SK-N-SH (cell line): ENCODE measurements around the gene OTOP2. TPM values are rescaled to one million over a fixed set of nuclear protein-coding genes. Genes with fewer than 3 reads are reported as not detected.

ENCODE experiments used
- CTCF ChIA-PET: fragments of 300-600, 350-600 bp; formaldehyde crosslinking; extraction: SDS; loops from one replicate; lab custom pipeline; 2021; lab: Yijun Ruan, JAX
- POLR2A ChIA-PET: fragments of 350-600 bp; sonication (Branson Sonifier 250); formaldehyde crosslinking; extraction: SDS; loops from one replicate; lab custom pipeline; 2020; ENCODE audit warnings: antibody characterized with exemption, inconsistent platforms; lab: Yijun Ruan, JAX
- DNase-seq: peaks from one replicate; pipeline ENCODE4 v3.0.0; 2012
- H2AFZ ChIP-seq: fragments of 200-600 bp; sonication (generic); 2 replicates; pipeline ENCODE4 v1.8.1; 2016; ENCODE audit warnings: antibody characterized with exemption, mild to moderate bottlenecking, low read depth
- H3F3A ChIP-seq: fragments of 200-600 bp; sonication (generic); replicated peaks from 2 replicates; pipeline ENCODE3; 2016; ENCODE audit warnings: antibody characterized with exemption, mild to moderate bottlenecking; ENCODE audit not compliant: insufficient read depth
- H3K27ac ChIP-seq, 2 experiments: fragments of 200-500 bp in 1 of 2; fragments of 200-600 bp in 1 of 2; sonication (Bioruptor generic) in 1 of 2; sonication (generic), shearing (Covaris generic) in 1 of 2; 2 replicates each; pipeline versions ENCODE4 v1.5.1 to v1.6.1; 2014 to 2016; ENCODE audit warnings: low read depth in 2 of 2, inconsistent platforms in 1 of 2, low read length in 1 of 2, mild to moderate bottlenecking in 1 of 2, mixed read lengths in 1 of 2
- H3K27me3 ChIP-seq: fragments of 200-600 bp; sonication (generic), shearing (Covaris generic); 2 replicates; pipeline ENCODE4 v1.6.1; 2016; ENCODE audit warnings: mixed run types; ENCODE audit not compliant: insufficient read depth
- H3K36me3 ChIP-seq, 2 experiments: fragments of 200-500 bp in 1 of 2; fragments of 200-600 bp in 1 of 2; sonication (Bioruptor generic) in 1 of 2; sonication (generic) in 1 of 2; replicated peaks in 1 of 2; 2 replicates each; pipeline versions ENCODE3 to v1.5.1; 2014 to 2016; ENCODE audit warnings: low read length in 1 of 2, mild to moderate bottlenecking in 1 of 2; ENCODE audit not compliant: insufficient read depth in 2 of 2, control insufficient read depth in 1 of 2
- H3K4me1 ChIP-seq, 2 experiments: fragments of 200-500 bp in 1 of 2; fragments of 200-600 bp in 1 of 2; sonication (Bioruptor generic) in 1 of 2; sonication (generic), shearing (Covaris generic) in 1 of 2; 2 replicates each; pipeline versions ENCODE4 v1.5.1 to v1.6.1; 2014 to 2016; ENCODE audit warnings: low read depth in 1 of 2, low read length in 1 of 2, mixed run types in 1 of 2; ENCODE audit not compliant: insufficient read depth in 2 of 2, control insufficient read depth in 1 of 2
- H3K4me2 ChIP-seq: fragments of 200-600 bp; sonication (generic), shearing (Covaris generic); 2 replicates; pipeline ENCODE4 v1.6.1; 2017; ENCODE audit warnings: mixed run types
- H3K4me3 ChIP-seq, 2 experiments: fragments of 200-500 bp in 1 of 2; fragments of 200-600 bp in 1 of 2; sonication (Bioruptor generic) in 1 of 2; sonication (generic), shearing (Covaris generic) in 1 of 2; 2 replicates each; pipeline versions ENCODE4 v1.5.1 to v1.8.1; 2014 to 2016; ENCODE audit warnings: low read depth in 2 of 2, inconsistent platforms in 1 of 2, low read length in 1 of 2, mild to moderate bottlenecking in 1 of 2, mixed read lengths in 1 of 2, moderate library complexity in 1 of 2
- H3K79me2 ChIP-seq: fragments of 200-600 bp; sonication (generic); 2 replicates; pipeline ENCODE4 v1.8.1; 2017; ENCODE audit warnings: mild to moderate bottlenecking; ENCODE audit not compliant: insufficient read depth
- H3K9ac ChIP-seq: fragments of 200-600 bp; sonication (generic); 2 replicates; pipeline ENCODE4 v1.6.1; 2017; ENCODE audit warnings: mixed run types
- H3K9me2 ChIP-seq: fragments of 200-600 bp; sonication (generic); 2 replicates; pipeline ENCODE4 v1.6.1; 2017; ENCODE audit warnings: mixed run types
- H3K9me3 ChIP-seq: fragments of 200-600 bp; sonication (generic); 2 replicates; pipeline ENCODE4 v1.6.1; 2017; ENCODE audit warnings: mixed run types, mild to moderate bottlenecking, moderate library complexity
- H4K20me1 ChIP-seq: fragments of 200-600 bp; sonication (generic); 2 replicates; pipeline ENCODE4 v1.6.1; 2017; ENCODE audit warnings: mild to moderate bottlenecking, mixed run types; ENCODE audit not compliant: insufficient read depth
- GATA2 ChIP-seq: sonication (generic); formaldehyde crosslinking; IDR thresholded peaks from 2 replicates; pipeline ENCODE4 v1.5.0; 2020; ENCODE audit warnings: mild to moderate bottlenecking, missing genetic modification reagents
- MEF2A ChIP-seq: IDR thresholded peaks from 2 replicates; pipeline ENCODE4 v1.4.0; 2012; ENCODE audit warnings: low read depth, borderline replicate concordance
- NRF1 ChIP-seq: IDR thresholded peaks from 2 replicates; pipeline ENCODE4 v1.6.1; 2012; ENCODE audit warnings: low read depth, mild to moderate bottlenecking, low read length
- POLR2AphosphoS5 ChIP-seq: IDR thresholded peaks from 2 replicates; pipeline ENCODE4 v1.6.1; 2012; ENCODE audit warnings: low read depth, low read length
- RAD21 ChIP-seq: IDR thresholded peaks from 2 replicates; pipeline ENCODE4 v1.6.1; 2012; ENCODE audit warnings: mild to moderate bottlenecking, low read length
- RCOR1 ChIP-seq: fragments of 150-350 bp; IDR thresholded peaks from 2 replicates; pipeline ENCODE4 v1.6.1; 2017; ENCODE audit warnings: antibody characterized with exemption, low read length
- SIN3A ChIP-seq: IDR thresholded peaks from 2 replicates; pipeline ENCODE4 v1.6.1; 2012; ENCODE audit warnings: low read depth, mild to moderate bottlenecking, low read length, moderate library complexity, borderline replicate concordance
- SMC3 ChIP-seq: IDR thresholded peaks from 2 replicates; pipeline ENCODE4 v1.6.1; 2012; ENCODE audit warnings: low read depth, low read length, improper control_type of control experiment
- TAF1 ChIP-seq: IDR thresholded peaks from 2 replicates; pipeline ENCODE4 v1.6.1; 2012; ENCODE audit warnings: low read depth, mild to moderate bottlenecking, low read length, moderate library complexity, borderline replicate concordance
- TCF12 ChIP-seq: IDR thresholded peaks from 2 replicates; pipeline ENCODE4 v1.4.0; 2012
- TEAD4 ChIP-seq: IDR thresholded peaks from 2 replicates; pipeline ENCODE4 v1.4.0; 2012; ENCODE audit warnings: mild to moderate bottlenecking, borderline replicate concordance; ENCODE audit not compliant: insufficient read depth
- WGBS: methylation state at CpG from one replicate; pipeline ENCODE4 v1.1.6; 2017; ENCODE audit warnings: low lambda C conversion rate; 5-methylcytosine and 5-hydroxymethylcytosine counted together
- polyA plus RNA-seq, 3 experiments: library from polyadenylated mRNA; depleted of rRNA; stranded (reverse); fragments of >200 nt; gene quantifications; 2 replicates each; pipeline ENCODE4 v1.2.3, GENCODE V29; 2012
- TF ChIP-seq, protein P1 (sequence below): fragments of 150-350 bp; IDR thresholded peaks from 2 replicates; pipeline ENCODE4 v1.6.1; 2017; ENCODE audit warnings: antibody characterized with exemption, low read length, low read depth, borderline replicate concordance
- TF ChIP-seq, protein P2 (sequence below): IDR thresholded peaks from 2 replicates; pipeline ENCODE4 v1.4.0; 2012; ENCODE audit warnings: low read depth, borderline replicate concordance
- TF ChIP-seq, protein P3 (sequence below): fragments of 150-350 bp; IDR thresholded peaks from 2 replicates; pipeline ENCODE4 v1.6.1; 2016; ENCODE audit warnings: mild to moderate bottlenecking, low read depth, low read length
- TF ChIP-seq, protein P4 (sequence below): fragments of 200-600 bp; sonication (generic); IDR thresholded peaks from 2 replicates; pipeline ENCODE4 v1.6.1; 2017; ENCODE audit warnings: antibody characterized with exemption, mild to moderate bottlenecking, moderate library complexity
- TF ChIP-seq, protein P5 (sequence below): IDR thresholded peaks from 2 replicates; pipeline ENCODE4 v1.4.0; 2012; ENCODE audit warnings: low read depth

The OTOP2 gene
- polyA plus RNA-seq, 1 of the 3 experiments (the other 2 are of a cell fraction): not detected

DNA sequence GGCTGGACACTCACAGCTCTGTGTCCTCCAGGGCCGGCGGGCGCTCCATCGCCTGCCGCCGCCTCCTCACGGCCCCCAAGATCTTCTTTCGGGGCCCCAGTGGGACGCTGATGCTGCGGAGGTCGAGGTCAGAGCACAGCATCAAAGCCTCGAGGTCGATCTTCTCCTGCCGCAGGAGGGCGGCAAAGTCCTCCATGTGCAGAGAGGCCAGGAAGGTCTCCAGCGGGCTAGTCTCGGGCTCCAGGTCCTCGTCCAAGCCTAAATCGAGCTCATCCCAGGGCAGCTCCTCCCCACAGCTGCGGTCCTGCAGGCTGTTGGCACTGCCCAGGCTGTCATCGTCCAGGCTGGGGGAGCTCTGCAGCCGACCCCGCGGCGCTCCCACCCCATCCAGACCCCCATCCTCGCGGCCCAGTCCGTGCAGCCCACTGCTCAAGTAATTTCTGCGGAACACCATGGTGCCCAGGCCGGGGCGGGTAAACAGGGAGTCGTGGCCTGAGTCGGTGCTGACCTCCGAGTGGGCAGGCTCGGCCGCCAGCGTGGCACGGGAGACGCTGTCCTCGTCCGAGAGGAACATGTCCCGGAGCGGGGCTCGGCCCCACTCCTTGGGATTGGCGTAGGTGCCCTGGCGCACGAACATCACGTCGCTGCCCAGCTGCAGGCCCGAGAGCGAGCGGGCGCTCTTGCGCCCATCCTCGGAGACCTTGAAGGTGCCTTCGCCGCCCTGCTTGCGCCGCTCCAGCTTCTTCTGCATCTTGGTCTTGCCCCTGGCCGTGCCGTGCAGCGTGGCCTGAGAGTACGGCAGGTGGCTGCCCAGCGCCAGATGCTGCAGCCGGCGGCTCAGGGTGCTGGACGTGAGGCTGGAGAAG is 4.4 kb upstream of the OTOP2 start:
- Histone ChIP-seq H3K9me2 (no peaks in the 10 kb centered on the region), H3K27me3 (peaks cover 32% of the 10 kb centered on the region), H3K9me3 (no peaks in the 10 kb centered on the region), H3K79me2 (no peaks in the 10 kb centered on the region), H3K36me3 (no peaks in the 10 kb centered on the region), H4K20me1 (no peaks in the 10 kb centered on the region), H3K4me2 (no peak overlapping the region), H3K4me1 (peaks cover 0 to 18% of the 10 kb centered on the region in 2 experiments; a peak in 1 of 4 replicates), H3F3A (no peaks in the 10 kb centered on the region), H3K27ac (no peak overlapping the region), H3K4me3 (no peak overlapping the region), H2AFZ (no peak overlapping the region), H3K9ac (no peak overlapping the region)
- 82% methylated on average over 54 of the region's 67 CpGs for WGBS
- TF ChIP-seq RCOR1 (no peak), POLR2AphosphoS5 (no peak)
- TF ChIP-seq, protein P1, sequence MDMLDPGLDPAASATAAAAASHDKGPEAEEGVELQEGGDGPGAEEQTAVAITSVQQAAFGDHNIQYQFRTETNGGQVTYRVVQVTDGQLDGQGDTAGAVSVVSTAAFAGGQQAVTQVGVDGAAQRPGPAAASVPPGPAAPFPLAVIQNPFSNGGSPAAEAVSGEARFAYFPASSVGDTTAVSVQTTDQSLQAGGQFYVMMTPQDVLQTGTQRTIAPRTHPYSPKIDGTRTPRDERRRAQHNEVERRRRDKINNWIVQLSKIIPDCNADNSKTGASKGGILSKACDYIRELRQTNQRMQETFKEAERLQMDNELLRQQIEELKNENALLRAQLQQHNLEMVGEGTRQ: no peak
- TF ChIP-seq, protein P2, sequence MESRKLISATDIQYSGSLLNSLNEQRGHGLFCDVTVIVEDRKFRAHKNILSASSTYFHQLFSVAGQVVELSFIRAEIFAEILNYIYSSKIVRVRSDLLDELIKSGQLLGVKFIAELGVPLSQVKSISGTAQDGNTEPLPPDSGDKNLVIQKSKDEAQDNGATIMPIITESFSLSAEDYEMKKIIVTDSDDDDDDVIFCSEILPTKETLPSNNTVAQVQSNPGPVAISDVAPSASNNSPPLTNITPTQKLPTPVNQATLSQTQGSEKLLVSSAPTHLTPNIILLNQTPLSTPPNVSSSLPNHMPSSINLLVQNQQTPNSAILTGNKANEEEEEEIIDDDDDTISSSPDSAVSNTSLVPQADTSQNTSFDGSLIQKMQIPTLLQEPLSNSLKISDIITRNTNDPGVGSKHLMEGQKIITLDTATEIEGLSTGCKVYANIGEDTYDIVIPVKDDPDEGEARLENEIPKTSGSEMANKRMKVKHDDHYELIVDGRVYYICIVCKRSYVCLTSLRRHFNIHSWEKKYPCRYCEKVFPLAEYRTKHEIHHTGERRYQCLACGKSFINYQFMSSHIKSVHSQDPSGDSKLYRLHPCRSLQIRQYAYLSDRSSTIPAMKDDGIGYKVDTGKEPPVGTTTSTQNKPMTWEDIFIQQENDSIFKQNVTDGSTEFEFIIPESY: no peak
- DNase-seq: no peak
- CTCF ChIA-PET: interaction anchor here (0.6 to 12.1 kb wide), 8 partner anchors 17 to 282 kb away, joined by 3 to 286 read pairs (median 5); no protein-coding TSS in a partner anchor
- POLR2A ChIA-PET: no interaction called here

DNA sequence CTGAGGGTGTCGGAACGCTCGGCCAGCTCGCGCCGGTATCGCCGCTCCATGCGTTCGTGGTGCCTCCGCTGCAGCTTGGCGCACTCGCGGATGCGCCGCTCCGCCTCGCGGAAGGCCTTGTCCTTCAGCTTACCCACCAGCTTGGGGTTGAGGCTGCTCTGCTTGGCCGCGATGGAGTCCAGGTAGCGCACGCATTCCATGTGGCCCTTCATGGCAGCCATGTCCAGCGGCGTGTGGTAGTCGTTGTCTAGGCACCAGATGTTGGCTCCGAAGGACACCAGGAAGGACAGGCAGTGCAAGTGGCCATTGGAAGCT is 3.8 kb upstream of the OTOP2 start:
- Histone ChIP-seq H3K4me1 (peaks cover 0 to 19% of the 10 kb centered on the region in 2 experiments; a peak in 1 of 4 replicates), H3K9me2 (no peaks in the 10 kb centered on the region), H3K27ac (no peak overlapping the region), H2AFZ (no peak overlapping the region), H3K9me3 (no peaks in the 10 kb centered on the region), H3K79me2 (no peaks in the 10 kb centered on the region), H3K4me3 (no peak overlapping the region), H3F3A (no peaks in the 10 kb centered on the region), H3K4me2 (no peak overlapping the region), H3K27me3 (peaks cover 38% of the 10 kb centered on the region), H3K9ac (no peak overlapping the region), H4K20me1 (no peaks in the 10 kb centered on the region), H3K36me3 (no peaks in the 10 kb centered on the region)
- ChIA-PET POLR2A (no interaction called here), CTCF (interaction anchor here (0.6 to 12.1 kb wide), 8 partner anchors 17 to 282 kb away, joined by 3 to 286 read pairs (median 4); no protein-coding TSS in a partner anchor)
- DNase-seq: no peak
- no peak for TF ChIP-seq MEF2A
- TF ChIP-seq RAD21: no peak
- no peak for TF ChIP-seq TCF12
- TF ChIP-seq, protein P3, sequence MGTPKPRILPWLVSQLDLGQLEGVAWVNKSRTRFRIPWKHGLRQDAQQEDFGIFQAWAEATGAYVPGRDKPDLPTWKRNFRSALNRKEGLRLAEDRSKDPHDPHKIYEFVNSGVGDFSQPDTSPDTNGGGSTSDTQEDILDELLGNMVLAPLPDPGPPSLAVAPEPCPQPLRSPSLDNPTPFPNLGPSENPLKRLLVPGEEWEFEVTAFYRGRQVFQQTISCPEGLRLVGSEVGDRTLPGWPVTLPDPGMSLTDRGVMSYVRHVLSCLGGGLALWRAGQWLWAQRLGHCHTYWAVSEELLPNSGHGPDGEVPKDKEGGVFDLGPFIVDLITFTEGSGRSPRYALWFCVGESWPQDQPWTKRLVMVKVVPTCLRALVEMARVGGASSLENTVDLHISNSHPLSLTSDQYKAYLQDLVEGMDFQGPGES: no peak
- TF ChIP-seq SMC3: no peak
- no peak for TF ChIP-seq SIN3A
- TF ChIP-seq NRF1: no peak
- TF ChIP-seq GATA2: no peak
- TF ChIP-seq TEAD4: no peak
- no peak for TF ChIP-seq TAF1
- TF ChIP-seq, protein P4, sequence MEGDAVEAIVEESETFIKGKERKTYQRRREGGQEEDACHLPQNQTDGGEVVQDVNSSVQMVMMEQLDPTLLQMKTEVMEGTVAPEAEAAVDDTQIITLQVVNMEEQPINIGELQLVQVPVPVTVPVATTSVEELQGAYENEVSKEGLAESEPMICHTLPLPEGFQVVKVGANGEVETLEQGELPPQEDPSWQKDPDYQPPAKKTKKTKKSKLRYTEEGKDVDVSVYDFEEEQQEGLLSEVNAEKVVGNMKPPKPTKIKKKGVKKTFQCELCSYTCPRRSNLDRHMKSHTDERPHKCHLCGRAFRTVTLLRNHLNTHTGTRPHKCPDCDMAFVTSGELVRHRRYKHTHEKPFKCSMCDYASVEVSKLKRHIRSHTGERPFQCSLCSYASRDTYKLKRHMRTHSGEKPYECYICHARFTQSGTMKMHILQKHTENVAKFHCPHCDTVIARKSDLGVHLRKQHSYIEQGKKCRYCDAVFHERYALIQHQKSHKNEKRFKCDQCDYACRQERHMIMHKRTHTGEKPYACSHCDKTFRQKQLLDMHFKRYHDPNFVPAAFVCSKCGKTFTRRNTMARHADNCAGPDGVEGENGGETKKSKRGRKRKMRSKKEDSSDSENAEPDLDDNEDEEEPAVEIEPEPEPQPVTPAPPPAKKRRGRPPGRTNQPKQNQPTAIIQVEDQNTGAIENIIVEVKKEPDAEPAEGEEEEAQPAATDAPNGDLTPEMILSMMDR: no peak
- TF ChIP-seq, protein P5, sequence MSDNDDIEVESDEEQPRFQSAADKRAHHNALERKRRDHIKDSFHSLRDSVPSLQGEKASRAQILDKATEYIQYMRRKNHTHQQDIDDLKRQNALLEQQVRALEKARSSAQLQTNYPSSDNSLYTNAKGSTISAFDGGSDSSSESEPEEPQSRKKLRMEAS: no peak
- 97% methylated on average over 25 of the region's 27 CpGs for WGBS
